ENCODE data around the gene RAB3IL1.

RAB3IL1 gene

DNA sequence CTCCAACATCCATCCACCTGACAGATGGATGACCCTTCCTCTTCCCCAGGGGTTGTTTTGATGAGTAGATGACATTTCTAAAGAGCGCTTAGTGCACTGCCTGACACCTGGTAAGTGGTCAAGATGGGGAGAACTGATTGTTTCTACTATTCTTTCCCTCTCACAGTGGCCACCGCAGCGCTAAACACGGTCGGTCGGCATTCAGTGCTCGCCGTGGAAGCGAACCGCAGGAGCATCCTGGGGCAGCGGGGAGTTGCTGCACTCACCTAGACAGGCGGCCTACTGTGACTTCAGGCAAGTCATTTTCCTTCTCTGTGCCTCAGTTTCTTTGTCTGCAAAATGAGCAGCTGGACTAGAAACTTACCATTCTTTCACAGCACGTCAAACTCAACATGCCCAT, 27.8 kb upstream of the RAB3IL1 start:
- no peaks in the 10 kb centered on the region for H3K79me2 ChIP-seq (ENCODE audit: insufficient read depth, low read length)
- no peak overlapping the region for H3K9ac ChIP-seq (ENCODE audit: low read length)
- no peaks in the 10 kb centered on the region for H4K20me1 ChIP-seq (ENCODE audit: low read depth, low read length)
- no peak overlapping the region for H2AFZ ChIP-seq (ENCODE audit: low read depth, low read length, severe bottlenecking)
- H3K9me2 ChIP-seq (replicated peaks; ENCODE audit: insufficient read depth, low read length) = no peaks in the 10 kb centered on the region
- H3K9me3 ChIP-seq (ENCODE audit: insufficient read depth, low read length) = no peaks in the 10 kb centered on the region
- no peak overlapping the region for H3K4me2 ChIP-seq (ENCODE audit: low read depth, low read length, poor library complexity, severe bottlenecking)
- no peak for TF ChIP-seq EZH2phosphoT487 (conservative IDR thresholded peaks at IDR 0.05; ENCODE audit: low read length)
- TF ChIP-seq CTCF (IDR thresholded peaks at IDR 0.05; ENCODE audit: insufficient read depth, low read length, poor library complexity, severe bottlenecking) = no peak
- H3K27me3 ChIP-seq (ENCODE audit: low read length) = no peaks in the 10 kb centered on the region
- no peak overlapping the region for H3K4me3 ChIP-seq (ENCODE audit: insufficient read depth, low read length, poor library complexity, severe bottlenecking)
- H3K27ac ChIP-seq (ENCODE audit: low read depth, low read length) = no peak overlapping the region
- no peaks in the 10 kb centered on the region for H3K36me3 ChIP-seq (ENCODE audit: low read length)
- H3F3A ChIP-seq (ENCODE audit: insufficient read depth) = no peaks in the 10 kb centered on the region

DNA sequence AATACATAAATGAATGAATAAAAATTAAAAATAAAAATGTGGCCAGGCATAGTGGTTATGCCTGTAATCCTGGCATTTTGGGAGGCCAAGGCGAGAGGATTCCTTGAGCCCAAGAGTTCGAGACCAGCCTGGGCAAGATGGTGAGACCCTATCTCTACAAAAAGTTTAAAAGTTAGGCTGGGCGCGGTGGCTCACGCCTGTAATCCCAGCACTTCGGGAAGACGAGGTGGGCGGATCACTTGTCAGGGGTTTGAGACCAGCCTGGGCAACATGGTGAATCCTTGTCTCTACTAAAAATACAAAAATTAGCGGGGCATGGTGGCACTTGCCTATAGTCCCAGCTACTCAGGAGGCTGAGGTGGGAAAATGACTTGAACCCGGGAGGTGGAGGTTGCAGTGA, 23.1 kb upstream of the RAB3IL1 start:
- Histone ChIP-seq H2AFZ (ENCODE audit: low read depth, low read length, severe bottlenecking) (no peak overlapping the region), H3F3A (ENCODE audit: insufficient read depth) (no peaks in the 10 kb centered on the region), H4K20me1 (ENCODE audit: low read depth, low read length) (no peaks in the 10 kb centered on the region), H3K9ac (ENCODE audit: low read length) (no peak overlapping the region), H3K4me3 (ENCODE audit: insufficient read depth, low read length, poor library complexity, severe bottlenecking) (no peak overlapping the region), H3K9me3 (ENCODE audit: insufficient read depth, low read length) (no peaks in the 10 kb centered on the region), H3K79me2 (ENCODE audit: insufficient read depth, low read length) (no peaks in the 10 kb centered on the region), H3K4me2 (ENCODE audit: low read depth, low read length, poor library complexity, severe bottlenecking) (no peak overlapping the region), H3K27ac (ENCODE audit: low read depth, low read length) (no peak overlapping the region), H3K9me2 (replicated peaks; ENCODE audit: insufficient read depth, low read length) (no peaks in the 10 kb centered on the region), H3K27me3 (ENCODE audit: low read length) (no peaks in the 10 kb centered on the region), H3K36me3 (ENCODE audit: low read length) (no peaks in the 10 kb centered on the region)
- TF ChIP-seq EZH2phosphoT487 (conservative IDR thresholded peaks at IDR 0.05; ENCODE audit: low read length) (no peak), CTCF (IDR thresholded peaks at IDR 0.05; ENCODE audit: insufficient read depth, low read length, poor library complexity, severe bottlenecking) (no peak)

DNA sequence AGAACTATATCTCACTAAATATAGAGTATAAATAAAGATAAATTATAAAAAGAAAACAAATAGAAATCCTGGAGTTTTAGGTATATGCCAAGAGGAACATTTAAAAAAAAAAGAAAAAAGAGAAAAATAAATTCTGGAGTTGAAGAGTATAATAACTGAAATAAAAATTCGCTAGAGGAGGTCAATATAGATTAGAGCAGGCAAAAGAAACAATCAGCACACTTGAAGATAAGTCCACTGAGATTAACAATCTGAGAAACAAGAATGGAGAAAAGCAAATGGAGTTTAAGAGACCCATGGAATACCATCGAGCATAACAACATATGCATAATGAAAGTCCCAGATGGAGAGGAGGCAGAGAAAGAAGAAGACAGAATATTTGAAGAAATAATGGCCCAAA, 18.5 kb upstream of the RAB3IL1 start:
- no peaks in the 10 kb centered on the region for H3K9me2 ChIP-seq (replicated peaks; ENCODE audit: insufficient read depth, low read length)
- H3K27me3 ChIP-seq (ENCODE audit: low read length) = no peaks in the 10 kb centered on the region
- no peaks in the 10 kb centered on the region for H3K79me2 ChIP-seq (ENCODE audit: insufficient read depth, low read length)
- no peaks in the 10 kb centered on the region for H3K9me3 ChIP-seq (ENCODE audit: insufficient read depth, low read length)
- H4K20me1 ChIP-seq (ENCODE audit: low read depth, low read length) = no peaks in the 10 kb centered on the region
- H3K27ac ChIP-seq (ENCODE audit: low read depth, low read length) = no peak overlapping the region
- H3K4me2 ChIP-seq (ENCODE audit: low read depth, low read length, poor library complexity, severe bottlenecking) = no peak overlapping the region
- no peaks in the 10 kb centered on the region for H3K36me3 ChIP-seq (ENCODE audit: low read length)
- TF ChIP-seq CTCF (IDR thresholded peaks at IDR 0.05; ENCODE audit: insufficient read depth, low read length, poor library complexity, severe bottlenecking) (no peak), EZH2phosphoT487 (conservative IDR thresholded peaks at IDR 0.05; ENCODE audit: low read length) (no peak)
- H3K9ac ChIP-seq (ENCODE audit: low read length) = no peak overlapping the region
- no peak overlapping the region for H2AFZ ChIP-seq (ENCODE audit: low read depth, low read length, severe bottlenecking)
- no peaks in the 10 kb centered on the region for H3F3A ChIP-seq (ENCODE audit: insufficient read depth)
- H3K4me3 ChIP-seq (ENCODE audit: insufficient read depth, low read length, poor library complexity, severe bottlenecking) = no peak overlapping the region

- Histone ChIP-seq H3K9ac (ENCODE audit: low read length) (no peak overlapping the region), H3F3A (ENCODE audit: insufficient read depth) (no peaks in the 10 kb centered on the region), H3K4me3 (ENCODE audit: insufficient read depth, low read length, poor library complexity, severe bottlenecking) (no peak overlapping the region), H3K79me2 (ENCODE audit: insufficient read depth, low read length) (no peaks in the 10 kb centered on the region), H3K36me3 (ENCODE audit: low read length) (no peaks in the 10 kb centered on the region), H4K20me1 (ENCODE audit: low read depth, low read length) (no peaks in the 10 kb centered on the region), H3K4me2 (ENCODE audit: low read depth, low read length, poor library complexity, severe bottlenecking) (no peak overlapping the region), H3K27ac (ENCODE audit: low read depth, low read length) (no peak overlapping the region), H3K9me2 (replicated peaks; ENCODE audit: insufficient read depth, low read length) (no peaks in the 10 kb centered on the region), H2AFZ (ENCODE audit: low read depth, low read length, severe bottlenecking) (no peak overlapping the region), H3K9me3 (ENCODE audit: insufficient read depth, low read length) (no peaks in the 10 kb centered on the region), H3K27me3 (ENCODE audit: low read length) (no peaks in the 10 kb centered on the region)
- TF ChIP-seq EZH2phosphoT487 (conservative IDR thresholded peaks at IDR 0.05; ENCODE audit: low read length) (no peak), CTCF (IDR thresholded peaks at IDR 0.05; ENCODE audit: insufficient read depth, low read length, poor library complexity, severe bottlenecking) (no peak)
Observed at GRCh38 chr11:61930933-61931332, 13.6 kb upstream of the RAB3IL1 start.

All from SU-DHL-6 (cell line).